OCI-LY7 (cell line): Measurements from ENCODE around the gene ARL9. TPM values are rescaled to one million over a fixed set of nuclear protein-coding genes. Genes with fewer than 3 reads are reported as not detected.

ENCODE experiments used
- BruUV-seq: library from RNA; stranded (reverse); fragments of 400-500 nt; replicated peaks from 2 replicates; lab custom pipeline; 2021; lab: Mats Ljungman, UMichigan
- CTCF ChIA-PET: fragments of 300-600 bp; sonication (Branson Sonifier 250); formaldehyde crosslinking; loops from one replicate; lab custom pipeline; 2022; ENCODE audit warnings: antibody characterized with exemption; ENCODE audit not compliant: unreplicated experiment; lab: Charles Lee
- POLR2A ChIA-PET: fragments of 300-600 bp; sonication (Branson Sonifier 250); formaldehyde crosslinking; loops from one replicate; lab custom pipeline; 2022; ENCODE audit warnings: antibody characterized with exemption; lab: Charles Lee
- DNase-seq: peaks from one replicate; pipeline ENCODE4 v3.0.0-alpha.2; 2015; ENCODE audit warnings: low spot score
- H2AFZ ChIP-seq: fragments of 200-600 bp; sonication (generic), shearing (Covaris generic); 2 replicates; pipeline ENCODE4 v1.6.1; 2014; ENCODE audit warnings: mild to moderate bottlenecking, antibody characterized with exemption, low read length, moderate library complexity
- H3K27ac ChIP-seq: fragments of 200-600 bp; sonication (generic); 2 replicates; pipeline ENCODE4 v1.5.1; 2014; ENCODE audit warnings: mixed run types, low read depth, mild to moderate bottlenecking, moderate library complexity, low read length, inconsistent platforms; ENCODE audit not compliant: poor library complexity, severe bottlenecking
- H3K36me3 ChIP-seq: fragments of 200-600 bp; sonication (generic); 2 replicates; pipeline ENCODE4 v1.6.1; 2014; ENCODE audit warnings: mild to moderate bottlenecking, antibody characterized with exemption, low read length, moderate library complexity, mixed read lengths; ENCODE audit not compliant: insufficient read depth
- H3K4me1 ChIP-seq: fragments of 200-600 bp; sonication (generic); 2 replicates; pipeline ENCODE4 v1.5.1; 2014; ENCODE audit warnings: mild to moderate bottlenecking, low read length; ENCODE audit not compliant: insufficient read depth, poor library complexity, severe bottlenecking
- H3K4me2 ChIP-seq: fragments of 200-600 bp; sonication (generic); 2 replicates; pipeline ENCODE4 v1.6.1; 2014; ENCODE audit warnings: mild to moderate bottlenecking, low read length
- H3K4me3 ChIP-seq: fragments of 200-600 bp; sonication (generic); 2 replicates; pipeline ENCODE4 v1.5.1; 2014; ENCODE audit warnings: mild to moderate bottlenecking, low read depth, low read length; ENCODE audit not compliant: poor library complexity, severe bottlenecking
- H3K79me2 ChIP-seq: fragments of 200-600 bp; sonication (generic); 2 replicates; pipeline ENCODE4 v1.6.1; 2016; ENCODE audit warnings: low read depth, mild to moderate bottlenecking, low read length, moderate library complexity, mixed read lengths; ENCODE audit not compliant: insufficient read depth
- H3K9me2 ChIP-seq: fragments of 200-600 bp; sonication (generic); 2 replicates; pipeline ENCODE4 v1.6.1; 2016; ENCODE audit warnings: mild to moderate bottlenecking, low read length, mixed read lengths; ENCODE audit not compliant: insufficient read depth
- H3K9me3 ChIP-seq: fragments of 200-600 bp; sonication (generic); 2 replicates; pipeline ENCODE4 v1.6.1; 2014; ENCODE audit warnings: mild to moderate bottlenecking, mixed run types, low read length, mixed read lengths
- H4K20me1 ChIP-seq: fragments of 200-600 bp; sonication (generic); 2 replicates; pipeline ENCODE4 v1.6.1; 2014; ENCODE audit warnings: mild to moderate bottlenecking, antibody characterized with exemption, low read length, moderate library complexity, mixed read lengths; ENCODE audit not compliant: insufficient read depth
- EZH2phosphoT487 ChIP-seq: fragments of 200-600 bp; sonication (generic); IDR thresholded peaks from 2 replicates; pipeline ENCODE4 v1.6.1; 2018; ENCODE audit warnings: low read depth, borderline replicate concordance, mild to moderate bottlenecking, mixed run types, antibody characterized with exemption, low read length, moderate library complexity, mixed read lengths
- intact Hi-C: fragments of 100-400 bp; cut with micrococcal nuclease; formaldehyde crosslinking; loops from one replicate; pipeline ENCODE4 v1.10.0; 2022; ENCODE audit not compliant: unreplicated experiment
- total RNA-seq, 2 experiments: library from RNA; depleted of rRNA in 1 of 2; stranded (reverse); fragments of >200 nt in 1 of 2; shearing (Covaris generic) in 1 of 2; gene quantifications; 2 replicates each; pipeline ENCODE4 v1.2.3, GENCODE V29; 2014 to 2022
- TF ChIP-seq, protein P1 (sequence below): fragments of 200-600 bp; sonication (generic); conservative IDR thresholded peaks from 2 replicates; pipeline ENCODE4 v1.5.1; 2014; ENCODE audit warnings: mild to moderate bottlenecking, antibody characterized with exemption, low read length, moderate library complexity, mixed read lengths

ARL9 gene
- total RNA-seq, 2 experiments from 2014 or later = 0.32 to 0.76 TPM

DNA sequence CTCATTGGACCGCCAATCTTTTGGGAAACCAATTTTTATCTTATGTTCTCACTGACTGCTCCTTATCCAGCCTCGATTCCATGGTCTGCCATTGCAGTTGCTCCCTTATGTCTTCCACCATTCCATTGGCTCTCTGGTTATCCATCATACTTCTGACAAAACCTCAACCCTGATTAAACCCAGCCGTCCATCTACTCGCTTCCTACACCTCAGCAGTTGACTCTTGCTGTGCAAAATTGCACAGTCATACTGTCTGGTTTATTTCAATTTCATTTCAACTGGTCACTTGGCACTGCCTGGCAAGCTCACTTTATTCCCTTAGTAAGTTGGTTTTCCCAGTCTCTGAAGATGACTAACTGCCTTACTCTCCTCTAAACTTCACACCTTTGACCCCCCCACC is 26.2 kb downstream of the ARL9 start:
- Histone ChIP-seq H3K9me3 (no peaks in the 10 kb centered on the region), H3K4me3 (no peak overlapping the region), H3K9me2 (no peaks in the 10 kb centered on the region), H2AFZ (no peak overlapping the region), H3K27ac (no peak overlapping the region), H4K20me1 (no peaks in the 10 kb centered on the region), H3K4me2 (no peak overlapping the region), H3K36me3 (no peaks in the 10 kb centered on the region), H3K4me1 (no peaks in the 10 kb centered on the region), H3K79me2 (no peaks in the 10 kb centered on the region)
- intact Hi-C loops = no loop called here
- DNase-seq = no peak
- no peak for TF ChIP-seq EZH2phosphoT487
- TF ChIP-seq, protein P1, sequence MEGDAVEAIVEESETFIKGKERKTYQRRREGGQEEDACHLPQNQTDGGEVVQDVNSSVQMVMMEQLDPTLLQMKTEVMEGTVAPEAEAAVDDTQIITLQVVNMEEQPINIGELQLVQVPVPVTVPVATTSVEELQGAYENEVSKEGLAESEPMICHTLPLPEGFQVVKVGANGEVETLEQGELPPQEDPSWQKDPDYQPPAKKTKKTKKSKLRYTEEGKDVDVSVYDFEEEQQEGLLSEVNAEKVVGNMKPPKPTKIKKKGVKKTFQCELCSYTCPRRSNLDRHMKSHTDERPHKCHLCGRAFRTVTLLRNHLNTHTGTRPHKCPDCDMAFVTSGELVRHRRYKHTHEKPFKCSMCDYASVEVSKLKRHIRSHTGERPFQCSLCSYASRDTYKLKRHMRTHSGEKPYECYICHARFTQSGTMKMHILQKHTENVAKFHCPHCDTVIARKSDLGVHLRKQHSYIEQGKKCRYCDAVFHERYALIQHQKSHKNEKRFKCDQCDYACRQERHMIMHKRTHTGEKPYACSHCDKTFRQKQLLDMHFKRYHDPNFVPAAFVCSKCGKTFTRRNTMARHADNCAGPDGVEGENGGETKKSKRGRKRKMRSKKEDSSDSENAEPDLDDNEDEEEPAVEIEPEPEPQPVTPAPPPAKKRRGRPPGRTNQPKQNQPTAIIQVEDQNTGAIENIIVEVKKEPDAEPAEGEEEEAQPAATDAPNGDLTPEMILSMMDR = no peak
- no TSS peak for BruUV-seq
- POLR2A ChIA-PET = no interaction called here
- CTCF ChIA-PET = no interaction called here

DNA sequence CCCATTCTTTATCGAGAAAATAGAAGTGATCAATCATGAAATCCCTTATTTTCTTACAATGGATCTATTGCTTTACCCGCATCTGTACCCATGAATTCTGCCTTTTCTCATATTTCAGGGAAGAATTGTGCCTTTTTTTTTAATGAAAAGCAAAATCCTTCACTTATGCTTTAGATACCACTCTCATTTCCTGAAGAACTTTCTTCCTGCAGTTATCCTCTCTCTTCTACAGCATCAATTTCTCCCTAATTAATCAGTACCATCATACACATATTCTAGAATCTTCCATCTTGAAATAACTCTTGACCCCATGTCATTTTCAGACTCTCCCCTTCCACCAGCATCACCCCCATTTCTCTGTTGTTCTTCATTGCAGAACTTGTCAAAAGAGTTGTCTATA is 26.6 kb downstream of the ARL9 start:
- Histone ChIP-seq H2AFZ (no peak overlapping the region), H3K4me2 (no peak overlapping the region), H3K4me3 (no peak overlapping the region), H3K9me2 (no peaks in the 10 kb centered on the region), H3K27ac (no peak overlapping the region), H3K9me3 (no peaks in the 10 kb centered on the region), H4K20me1 (no peaks in the 10 kb centered on the region), H3K79me2 (no peaks in the 10 kb centered on the region), H3K36me3 (no peaks in the 10 kb centered on the region), H3K4me1 (no peaks in the 10 kb centered on the region)
- intact Hi-C loops = no loop called here
- TF ChIP-seq, protein P1 = no peak
- no peak for TF ChIP-seq EZH2phosphoT487
- BruUV-seq = no TSS peak
- DNase-seq = no peak
- POLR2A ChIA-PET = no interaction called here
- CTCF ChIA-PET = no interaction called here

DNA sequence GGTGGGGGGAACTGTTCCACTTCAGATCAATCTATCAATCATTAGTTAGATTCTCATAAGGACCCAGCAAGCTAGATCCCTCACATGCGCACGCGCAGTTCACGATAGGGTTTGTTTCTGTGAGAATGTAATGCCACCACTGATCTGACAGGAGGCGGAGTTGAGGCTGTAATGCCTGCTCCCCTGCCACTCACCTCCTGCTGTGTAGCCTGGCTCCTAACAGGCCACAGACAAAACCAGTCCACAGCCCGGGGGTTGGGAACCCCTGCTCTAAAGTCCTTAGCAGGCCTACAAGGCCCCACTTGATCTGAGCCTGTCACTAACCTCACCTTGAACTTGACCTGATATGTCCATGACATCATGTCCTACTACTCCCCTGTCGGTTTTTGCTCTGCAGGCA is 30.3 kb downstream of the ARL9 start:
- TF ChIP-seq, protein P1 = no peak
- no peak for TF ChIP-seq EZH2phosphoT487
- Histone ChIP-seq H3K9me2 (no peaks in the 10 kb centered on the region), H3K36me3 (no peaks in the 10 kb centered on the region), H3K4me2 (no peak overlapping the region), H3K9me3 (no peaks in the 10 kb centered on the region), H2AFZ (no peak overlapping the region), H3K79me2 (no peaks in the 10 kb centered on the region), H4K20me1 (no peaks in the 10 kb centered on the region), H3K27ac (no peak overlapping the region), H3K4me1 (no peaks in the 10 kb centered on the region), H3K4me3 (no peak overlapping the region)
- CTCF ChIA-PET = no interaction called here
- no TSS peak for BruUV-seq
- intact Hi-C loops = no loop called here
- no peak for DNase-seq
- POLR2A ChIA-PET = interaction anchor here (0.7 to 1.5 kb wide), 2 partner anchors 44 to 123 kb away, joined by 3 to 4 read pairs; no protein-coding TSS in a partner anchor
